Naive thymus-derived CD4-positive, alpha-beta T cell (primary cell): ENCODE data around the gene AHDC1. TPM values are rescaled to one million over a fixed set of nuclear protein-coding genes. Genes with fewer than 3 reads are reported as not detected.

Source experiments
- ATAC-seq: fragments of 150-1000 bp; cut with Tn5 transposase; 2 replicates; pipeline ENCODE4 v1.10.0; 2021; ENCODE audit warnings: mild to moderate bottlenecking, moderate library complexity
- CTCF ChIA-PET: fragments of 350-600 bp; sonication (Branson Sonifier 250); formaldehyde crosslinking; loops from one replicate; lab custom pipeline; 2021; ENCODE audit warnings: antibody characterized with exemption; lab: Charles Lee
- POLR2A ChIA-PET: fragments of 350-600 bp; sonication (Branson Sonifier 250); formaldehyde crosslinking; loops from one replicate; lab custom pipeline; 2021; ENCODE audit warnings: antibody characterized with exemption, inconsistent platforms; lab: Charles Lee
- DNase-seq, 9 donors: peaks; one replicate each; pipeline versions ENCODE4 v3.0.0 to v3.0.0-alpha.2; 2020 to 2022; ENCODE audit warnings: mixed read lengths in 1 of 9
- H3K27ac ChIP-seq: one replicate; pipeline ENCODE4 v1.7.0; 2013; ENCODE audit warnings: mild to moderate bottlenecking, low read depth, low read length, moderate library complexity
- H3K27me3 ChIP-seq, 2 donors: one replicate each; pipeline ENCODE4 v1.7.0; 2013; ENCODE audit warnings: low read length in 2 of 2, mild to moderate bottlenecking in 2 of 2, moderate library complexity in 2 of 2; ENCODE audit not compliant: control insufficient read depth in 2 of 2, insufficient read depth in 2 of 2
- H3K36me3 ChIP-seq, 3 experiments: 1 replicate in 2 of 3; 2 replicates in 1 of 3; pipeline ENCODE4 v1.7.0; 2013; ENCODE audit warnings: low read length in 3 of 3, mild to moderate bottlenecking in 3 of 3, moderate library complexity in 1 of 3; ENCODE audit not compliant: insufficient read depth in 3 of 3, control insufficient read depth in 2 of 3
- H3K4me1 ChIP-seq, 2 donors: one replicate each; pipeline ENCODE4 v1.7.0; 2013; ENCODE audit warnings: low read length in 2 of 2, mild to moderate bottlenecking in 2 of 2, moderate library complexity in 1 of 2; ENCODE audit not compliant: control insufficient read depth in 2 of 2, insufficient read depth in 2 of 2
- H3K4me3 ChIP-seq: 2 replicates; pipeline ENCODE4 v1.7.0; 2013; ENCODE audit warnings: mild to moderate bottlenecking, low read length
- H3K9me3 ChIP-seq, 3 experiments: 1 replicate in 2 of 3; 2 replicates in 1 of 3; pipeline ENCODE4 v1.7.0; 2013; ENCODE audit warnings: low read length in 3 of 3; ENCODE audit not compliant: control insufficient read depth in 2 of 3
- H3K27ac Mint-ChIP-seq, 9 donors: one replicate each; pipeline ENCODE4 v1.8.0; 2020 to 2022; ENCODE audit warnings: mixed read lengths in 9 of 9, mild to moderate bottlenecking in 8 of 9, moderate library complexity in 5 of 9, inconsistent platforms in 2 of 9
- H3K27me3 Mint-ChIP-seq, 5 donors: one replicate each; pipeline ENCODE4 v1.8.0; 2021 to 2022; ENCODE audit warnings: mixed read lengths in 5 of 5, mild to moderate bottlenecking in 1 of 5
- H3K36me3 Mint-ChIP-seq, 5 donors: one replicate each; pipeline ENCODE4 v1.8.0; 2020 to 2022; ENCODE audit warnings: mixed read lengths in 5 of 5, mild to moderate bottlenecking in 3 of 5, inconsistent platforms in 1 of 5
- H3K4me1 Mint-ChIP-seq, 7 donors: one replicate each; pipeline ENCODE4 v1.8.0; 2020 to 2022; ENCODE audit warnings: mixed read lengths in 7 of 7, mild to moderate bottlenecking in 3 of 7, inconsistent platforms in 1 of 7
- H3K4me3 Mint-ChIP-seq, 10 donors: one replicate each; pipeline ENCODE4 v1.8.0; 2020 to 2022; ENCODE audit warnings: mild to moderate bottlenecking in 10 of 10, mixed read lengths in 10 of 10, moderate library complexity in 6 of 10, inconsistent platforms in 2 of 10
- H3K9me3 Mint-ChIP-seq, 11 donors: one replicate each; pipeline ENCODE4 v1.8.0; 2020 to 2022; ENCODE audit warnings: mixed read lengths in 11 of 11, mild to moderate bottlenecking in 4 of 11, inconsistent platforms in 1 of 11, moderate library complexity in 1 of 11
- intact Hi-C, 2 donors: fragments of 100-400 bp; cut with micrococcal nuclease; formaldehyde crosslinking; loops; one replicate each; pipeline ENCODE4 v1.15.1; 2023
- polyA plus RNA-seq, 2 donors: library from polyadenylated mRNA; unstranded; fragments of 300-500 nt; fragmentation: Illumina TruSeq; gene quantifications; one replicate each; pipeline ENCODE4 v1.2.3, GENCODE V29; 2021
- total RNA-seq, 6 experiments: library from RNA in 5 of 6; stranded (reverse) in 5 of 6; gene quantifications; 1 replicate in 5 of 6; 2 replicates in 1 of 6; pipeline ENCODE4 v1.2.3 and lab custom pipeline; 2021 to 2026

Gene AHDC1
- total and polyA plus RNA-seq, 7 experiments from 2014 or later, result 0.90 to 38.8 (median 21.3) TPM

GRCh38 chr1:27607239-27607804 is 3.4 kb upstream of the AHDC1 start:
- intact Hi-C loops, result loop anchor here in 1 of 2 donors (2.0 to 10.0 kb wide), 2 partner anchors 283 to 307 kb away; partner anchors contain the start of gene TMEM222
- CTCF ChIA-PET, result interaction anchor here (0.6 to 18.3 kb wide), 37 partner anchors 9 to 1481 kb away, joined by 3 to 378 read pairs (median 4); partner anchors contain the start of genes GPR3 and IFI6
- DNase-seq (no peak), ATAC-seq (no peak)
- no peaks in the 10 kb centered on the region for H3K27me3 Mint-ChIP-seq
- no peaks in the 10 kb centered on the region for H3K9me3 Mint-ChIP-seq
- H3K4me1 Mint-ChIP-seq, result peaks cover 12 to 33% (median 28%) of the 10 kb centered on the region in 7 donors
- H3K36me3 Mint-ChIP-seq, result peaks cover 0 to 2% (median 0%) of the 10 kb centered on the region in 5 donors
- Histone ChIP-seq H3K27ac (no peak overlapping the region), H3K27me3 (no peaks in the 10 kb centered on the region), H3K9me3 (no peaks in the 10 kb centered on the region), H3K4me1 (peaks cover 31 to 32% of the 10 kb centered on the region in 2 donors), H3K4me3 (no peak overlapping the region), H3K36me3 (peaks cover 0 to 8% (median 0%) of the 10 kb centered on the region in 3 experiments)
- POLR2A ChIA-PET, result interaction anchor here (0.5 to 18.4 kb wide), 9 partner anchors 51 to 295 kb away, joined by 3 to 338 read pairs (median 4); partner anchors contain the start of genes IFI6 and SYTL1
- peak overlapping the region in 1 of 9 donors; percentile 82 for H3K27ac Mint-ChIP-seq
- H3K4me3 Mint-ChIP-seq, result no peak overlapping the region

DNA sequence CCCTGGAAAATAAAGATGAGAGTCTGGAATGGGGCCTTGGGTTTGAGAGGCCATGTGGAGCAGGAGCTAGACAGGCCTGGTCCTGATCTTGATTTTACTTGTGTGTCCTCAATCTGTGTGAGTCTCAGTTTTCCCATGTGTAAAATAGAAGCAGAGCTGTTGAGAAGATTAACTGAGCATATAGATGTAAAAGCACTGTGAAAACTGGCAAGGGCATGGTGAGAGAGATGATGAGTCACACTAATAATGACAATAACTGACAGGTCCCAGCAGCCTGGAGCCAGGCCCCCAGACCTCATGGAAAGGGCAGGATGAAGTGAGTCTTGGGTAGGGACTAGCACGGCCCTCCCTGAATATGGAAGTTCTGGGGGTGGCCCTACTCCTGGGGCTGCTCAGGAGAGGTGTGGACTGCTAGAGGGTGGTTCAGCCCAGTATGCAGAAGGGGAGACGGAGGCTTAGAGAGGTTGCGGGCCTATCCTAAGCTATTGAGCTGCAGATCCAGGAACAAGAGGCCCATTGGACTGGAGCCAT is 2.8 kb upstream of the AHDC1 start:
- peaks cover 0 to 8% (median 0%) of the 10 kb centered on the region in 3 experiments for H3K36me3 ChIP-seq
- H3K27ac ChIP-seq, result no peak overlapping the region
- CTCF ChIA-PET, result interaction anchor here (0.6 to 18.3 kb wide), 38 partner anchors 8 to 1480 kb away, joined by 3 to 378 read pairs (median 4); partner anchors contain the start of genes GPR3 and IFI6
- intact Hi-C loops, result loop anchor here (1.0 to 10.0 kb wide), 10 partner anchors 50 to 310 kb away; partner anchors contain the start of genes GPR3 (in 2 of the 2) and TMEM222 (in 1 of the 2)
- no peaks in the 10 kb centered on the region for H3K9me3 ChIP-seq
- DNase-seq (no peak), ATAC-seq (no peak)
- Mint-ChIP-seq H3K4me3 (peak overlapping the region in 3 of 10 donors; percentile 24 to 94 (median 63)), H3K9me3 (no peaks in the 10 kb centered on the region), H3K4me1 (peaks cover 12 to 29% (median 25%) of the 10 kb centered on the region in 7 donors), H3K27ac (peak overlapping the region in 8 of 9 donors; percentile 42 to 92 (median 77)), H3K36me3 (peaks cover 0 to 2% (median 0%) of the 10 kb centered on the region in 5 donors), H3K27me3 (no peaks in the 10 kb centered on the region)
- no peak overlapping the region for H3K4me3 ChIP-seq
- peaks cover 31 to 32% of the 10 kb centered on the region in 2 donors for H3K4me1 ChIP-seq
- H3K27me3 ChIP-seq, result no peaks in the 10 kb centered on the region
- POLR2A ChIA-PET, result interaction anchor here (0.5 to 18.4 kb wide), 10 partner anchors 50 to 446 kb away, joined by 3 to 338 read pairs (median 4); partner anchors contain the start of genes IFI6 and SYTL1

GRCh38 chr1:27605796-27606707 is 2.1 kb upstream of the AHDC1 start:
- Mint-ChIP-seq H3K27me3 (no peaks in the 10 kb centered on the region), H3K4me1 (peaks cover 19 to 30% (median 28%) of the 10 kb centered on the region in 7 donors), H3K27ac (peak overlapping the region; percentile 22 to 92 (median 76)), H3K4me3 (peak overlapping the region; percentile 37 to 98 (median 85)), H3K36me3 (peaks cover 0 to 2% (median 0%) of the 10 kb centered on the region in 5 donors), H3K9me3 (no peaks in the 10 kb centered on the region)
- Histone ChIP-seq H3K4me1 (peaks cover 30 to 36% of the 10 kb centered on the region in 2 donors), H3K27me3 (no peaks in the 10 kb centered on the region), H3K4me3 (no peak overlapping the region), H3K27ac (no peak overlapping the region), H3K9me3 (no peaks in the 10 kb centered on the region), H3K36me3 (peaks cover 0 to 8% (median 0%) of the 10 kb centered on the region in 3 experiments)
- DNase-seq, result peak in 8 of 9 donors; percentile 53 to 72 (median 62)
- ChIA-PET CTCF (interaction anchor here (0.7 to 18.3 kb wide), 39 partner anchors 8 to 308 kb away, joined by 3 to 378 read pairs (median 5); partner anchors contain the start of genes GPR3 and IFI6), POLR2A (interaction anchor here (0.5 to 18.4 kb wide), 11 partner anchors 49 to 445 kb away, joined by 3 to 338 read pairs (median 4); partner anchors contain the start of genes IFI6 and SYTL1)
- intact Hi-C loops, result loop anchor here (1.0 to 10.0 kb wide), 10 partner anchors 50 to 310 kb away; partner anchors contain the start of genes GPR3 (in 2 of the 2) and TMEM222 (in 1 of the 2)
- no peak for ATAC-seq

- peaks cover 23 to 37% of the 10 kb centered on the region in 2 donors for H3K4me1 ChIP-seq
- peaks cover 0 to 8% (median 0%) of the 10 kb centered on the region in 3 experiments for H3K36me3 ChIP-seq
- Mint-ChIP-seq H3K27ac (peak overlapping the region in 7 of 9 donors; percentile 5 to 92 (median 56)), H3K9me3 (no peaks in the 10 kb centered on the region), H3K4me3 (peak overlapping the region; percentile 34 to 98 (median 87)), H3K36me3 (peaks cover 0 to 2% (median 0%) of the 10 kb centered on the region in 5 donors), H3K4me1 (peaks cover 26 to 38% (median 34%) of the 10 kb centered on the region in 7 donors), H3K27me3 (no peaks in the 10 kb centered on the region)
- ChIA-PET CTCF (interaction anchor here (1.0 to 18.3 kb wide), 16 partner anchors 8 to 307 kb away, joined by 3 to 378 read pairs (median 14); partner anchors contain the start of genes GPR3 and IFI6), POLR2A (interaction anchor here (0.7 to 18.4 kb wide), 6 partner anchors 49 to 210 kb away, joined by 3 to 338 read pairs (median 5); partner anchors contain the start of gene IFI6)
- no peaks in the 10 kb centered on the region for H3K9me3 ChIP-seq
- intact Hi-C loops, result loop anchor here in 1 of 2 donors (10.0 kb wide), 1 partner anchor 281 kb away; the partner anchor contains the start of gene TMEM222
- ATAC-seq (no peak), DNase-seq (no peak)
- no peak overlapping the region for H3K27ac ChIP-seq
- no peaks in the 10 kb centered on the region for H3K27me3 ChIP-seq
- no peak overlapping the region for H3K4me3 ChIP-seq
These were observed 1.4 kb upstream of the AHDC1 start for GRCh38 chr1:27605300-27605766.

- Histone ChIP-seq H3K27ac (no peak overlapping the region), H3K27me3 (no peaks in the 10 kb centered on the region), H3K4me3 (peak overlapping the region; percentile 42), H3K4me1 (peaks cover 19 to 37% of the 10 kb centered on the region in 2 donors), H3K9me3 (no peaks in the 10 kb centered on the region), H3K36me3 (peaks cover 0 to 8% (median 0%) of the 10 kb centered on the region in 3 experiments)
- DNase-seq (no peak), ATAC-seq (no peak)
- peaks cover 32 to 44% (median 40%) of the 10 kb centered on the region in 7 donors for H3K4me1 Mint-ChIP-seq
- ChIA-PET POLR2A (interaction anchor here (0.9 to 18.4 kb wide), 9 partner anchors 10 to 907 kb away, joined by 3 to 338 read pairs (median 5); partner anchors contain the start of gene IFI6), CTCF (interaction anchor here (1.0 to 18.3 kb wide), 18 partner anchors 9 to 306 kb away, joined by 3 to 378 read pairs (median 8); partner anchors contain the start of genes GPR3 and IFI6)
- H3K9me3 Mint-ChIP-seq, result no peaks in the 10 kb centered on the region
- H3K4me3 Mint-ChIP-seq, result peak overlapping the region; percentile 83 to 98 (median 90)
- peak overlapping the region; percentile 49 to 98 (median 90) for H3K27ac Mint-ChIP-seq
- intact Hi-C loops, result loop anchor here (1.0 to 10.0 kb wide), 7 partner anchors 36 to 502 kb away; partner anchors contain the start of genes TMEM222 (in 2 of the 2), WASF2 (in 2 of the 2), STX12 (in 1 of the 2) and WDTC1 (in 1 of the 2)
- H3K27me3 Mint-ChIP-seq, result no peaks in the 10 kb centered on the region
- H3K36me3 Mint-ChIP-seq, result peaks cover 0 to 2% (median 0%) of the 10 kb centered on the region in 5 donors
These were observed 795 bp upstream of the AHDC1 start for GRCh38 chr1:27604579-27605299.
